ENCODE results near the gene SLC6A13.
A peak's percentile ranks its signal among the peaks of the same experiment; 100 is the strongest.
"Not testable (repeated sequence)": the region's sequence is repeated elsewhere in the genome, so short reads cannot be mapped to it uniquely, and the experiment has no call there.

SLC6A13 gene

GRCh38 chr12:264269-264668, 1.6 kb upstream of the SLC6A13 start:
- DNase-seq (ENCODE audit: low read depth in 2 of 2): no peak

- peak in 1 of 2 experiments; percentile 10 for DNase-seq (ENCODE audit: low read depth in 2 of 2)
Observed at GRCh38 chr12:263574-263973, 938 bp upstream of the SLC6A13 start.

DNA sequence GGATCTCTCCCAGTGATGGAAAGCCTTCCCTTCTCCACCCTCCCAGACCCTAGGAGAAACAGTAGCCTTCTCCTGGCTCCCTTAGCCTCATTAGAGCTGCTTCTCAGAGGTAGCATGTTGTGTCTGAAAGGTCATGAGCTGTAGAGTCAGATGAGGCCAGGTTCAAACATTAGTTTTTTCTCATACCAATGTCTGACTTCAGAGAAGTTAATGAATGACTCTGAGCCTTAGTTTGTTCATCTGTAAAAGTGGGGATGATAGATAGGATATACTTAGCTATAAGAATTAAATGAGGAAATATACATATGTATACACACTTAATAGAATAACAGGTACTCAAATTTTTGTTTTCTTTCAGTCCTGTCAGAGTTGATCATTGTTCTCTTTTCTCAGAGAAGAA, 523 bp downstream of the SLC6A13 start:
- no peak for DNase-seq (ENCODE audit: low read depth in 2 of 2)

GRCh38 chr12:257521-258321, 4.9 kb downstream of the SLC6A13 start:
- DNase-seq (ENCODE audit: low read depth in 2 of 2): no peak

- DNase-seq (ENCODE audit: low read depth in 2 of 2): no peak
Observed at GRCh38 chr12:256958-257357, 5.7 kb downstream of the SLC6A13 start.

GRCh38 chr12:256225-256624, 6.4 kb downstream of the SLC6A13 start:
- no peak for DNase-seq (ENCODE audit: low read depth in 2 of 2)

GRCh38 chr12:254912-255311, 7.7 kb downstream of the SLC6A13 start:
- no peak for DNase-seq (ENCODE audit: low read depth in 2 of 2)

GRCh38 chr12:254039-254438, 8.6 kb downstream of the SLC6A13 start:
- DNase-seq (ENCODE audit: low read depth in 2 of 2): no peak

DNA sequence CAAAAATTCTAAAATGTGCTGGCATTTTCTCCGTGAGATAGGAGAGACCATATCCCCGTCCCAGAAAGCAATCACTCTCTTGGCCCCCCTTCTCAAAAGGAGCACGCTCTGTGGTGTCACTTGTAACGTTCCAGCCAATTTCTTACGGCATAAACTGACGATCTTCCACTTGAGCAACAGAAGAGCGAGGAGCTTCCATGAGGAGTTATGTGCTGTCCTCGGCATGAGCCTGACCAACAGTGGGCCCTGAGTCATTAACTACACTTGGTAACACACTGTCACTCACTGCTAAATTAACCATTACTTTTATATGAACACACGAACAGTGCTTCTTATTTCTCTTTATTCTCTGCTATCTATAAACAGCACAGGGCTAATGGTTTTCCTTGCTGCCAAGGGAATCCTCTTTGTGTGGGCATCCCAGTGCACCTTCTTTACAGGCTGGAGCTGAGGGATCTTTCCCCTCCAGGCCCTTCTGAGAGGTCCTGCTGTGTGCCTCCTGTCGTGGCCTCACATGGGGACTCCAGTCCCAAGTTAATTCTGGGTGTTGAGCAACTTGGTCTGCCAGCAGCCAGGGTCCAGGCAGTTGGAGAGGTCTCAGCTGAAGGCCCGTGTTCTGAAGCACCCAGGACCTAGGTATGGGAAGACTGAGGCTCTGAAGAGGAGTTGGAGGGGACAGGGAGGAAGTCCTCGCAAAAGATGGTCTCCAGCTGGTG, 9.4 kb downstream of the SLC6A13 start:
- no peak for DNase-seq (ENCODE audit: low read depth in 2 of 2)

DNA sequence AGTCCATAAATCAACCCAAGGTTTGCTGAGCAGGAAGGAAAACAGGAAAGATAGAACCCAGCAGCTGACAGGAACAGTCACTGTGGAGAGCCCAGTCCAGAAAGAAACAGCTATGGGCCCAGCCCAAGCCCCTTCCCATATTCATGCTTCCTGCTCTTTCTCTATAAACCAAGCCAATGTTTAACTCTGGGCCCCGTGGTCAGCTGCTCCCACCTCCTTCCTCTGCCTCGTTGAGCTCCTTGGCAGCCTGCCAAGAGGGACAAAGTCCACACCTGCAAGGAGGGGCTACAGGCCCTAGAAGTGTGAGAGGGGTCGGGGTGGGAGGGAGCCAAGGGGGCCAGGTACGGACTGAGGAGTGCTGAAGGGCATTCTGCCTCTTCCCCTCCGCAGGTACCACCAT, 10.0 kb downstream of the SLC6A13 start:
- DNase-seq (ENCODE audit: low read depth in 2 of 2): no peak

GRCh38 chr12:247271-247670, 15.4 kb downstream of the SLC6A13 start:
- DNase-seq (ENCODE audit: low read depth in 2 of 2): no peak

DNA sequence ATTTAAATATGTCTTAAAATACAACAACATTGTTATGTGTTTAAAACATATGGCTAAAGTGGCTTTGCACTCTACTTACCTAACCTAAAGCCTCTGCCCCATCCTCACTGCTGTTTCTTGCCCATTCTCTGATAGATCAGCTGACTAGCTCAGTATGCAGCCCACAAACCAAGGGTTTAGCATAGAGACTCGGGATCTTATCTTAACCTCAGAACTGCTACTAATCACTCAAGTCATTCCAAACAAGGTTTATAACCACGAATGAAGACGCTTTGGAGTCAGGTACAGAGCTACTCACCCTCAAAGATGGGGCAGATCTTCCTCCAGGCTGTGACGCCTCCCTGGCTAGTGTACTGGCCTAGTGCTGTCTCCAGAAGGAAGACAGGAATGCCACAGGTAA, 19.3 kb downstream of the SLC6A13 start:
- no peak for DNase-seq (ENCODE audit: low read depth in 2 of 2)

- no peak for DNase-seq (ENCODE audit: low read depth in 2 of 2)
Observed at GRCh38 chr12:242496-242895, 20.1 kb downstream of the SLC6A13 start.

GRCh38 chr12:241266-241665, 21.4 kb downstream of the SLC6A13 start:
- DNase-seq (ENCODE audit: low read depth in 2 of 2): no peak

GRCh38 chr12:240566-240965, 22.1 kb downstream of the SLC6A13 start:
- no peak for DNase-seq (ENCODE audit: low read depth in 2 of 2)

DNA sequence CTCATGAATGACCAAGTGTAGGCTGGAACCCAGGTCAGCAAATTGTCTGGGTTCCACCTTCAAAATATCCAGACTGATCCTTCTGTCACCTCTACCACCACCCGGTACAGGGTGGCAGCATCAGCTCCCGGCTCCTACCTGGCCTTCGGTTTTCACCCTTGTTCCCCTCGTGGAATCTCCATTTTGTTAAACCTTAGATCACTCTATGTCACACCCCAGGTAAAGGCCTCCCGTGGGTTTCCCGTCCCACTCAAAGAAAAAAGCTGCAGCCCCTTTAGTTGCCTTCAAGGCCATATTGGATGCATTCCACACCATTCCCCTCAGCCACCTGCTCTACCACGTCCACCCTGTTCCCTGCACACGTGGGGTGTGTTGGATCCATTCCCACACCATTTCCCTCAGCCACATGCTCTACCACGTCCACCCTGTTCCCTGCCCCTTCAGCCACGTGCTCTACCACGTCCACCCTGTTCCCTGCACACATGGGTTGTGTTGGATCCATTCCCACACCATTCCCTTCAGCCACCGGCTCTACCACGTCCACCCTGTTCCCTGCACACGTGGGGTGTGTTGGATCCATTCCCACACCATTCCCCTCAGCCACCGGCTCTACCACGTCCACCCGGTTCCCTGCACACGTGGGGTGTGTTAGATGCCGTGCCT, 23.8 kb downstream of the SLC6A13 start:
- DNase-seq (ENCODE audit: low read depth in 2 of 2): no peak

- no peak for DNase-seq (ENCODE audit: low read depth in 2 of 2)
Observed at GRCh38 chr12:238116-238515, 24.5 kb downstream of the SLC6A13 start.

- no peak for DNase-seq (ENCODE audit: low read depth in 2 of 2)
Observed at GRCh38 chr12:237026-237815, 25.4 kb downstream of the SLC6A13 start.

DNA sequence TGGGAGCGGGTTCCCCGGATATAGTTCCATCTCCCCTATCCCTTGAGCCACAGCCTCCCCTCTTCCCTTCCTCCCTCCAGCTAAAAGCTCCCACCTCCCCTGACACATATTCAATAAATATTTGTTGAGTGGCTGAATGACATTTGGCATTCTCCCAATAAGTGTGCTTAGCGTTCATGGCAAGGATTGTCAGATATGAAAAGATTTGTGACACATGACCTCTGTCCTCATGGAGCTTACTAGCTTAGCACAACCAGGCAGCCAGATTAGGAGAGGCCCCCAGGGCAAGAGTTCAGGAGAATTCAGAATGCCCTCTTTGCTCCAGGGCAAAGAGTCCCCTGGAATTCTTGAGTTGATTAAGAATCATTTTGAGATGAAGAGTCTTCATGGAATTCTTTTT, 26.2 kb downstream of the SLC6A13 start:
- no peak for DNase-seq (ENCODE audit: low read depth in 2 of 2)

GRCh38 chr12:235967-236366, 26.7 kb downstream of the SLC6A13 start:
- DNase-seq (ENCODE audit: low read depth in 2 of 2): not testable (repeated sequence)

GRCh38 chr12:234891-235415, 27.7 kb downstream of the SLC6A13 start:
- no peak for DNase-seq (ENCODE audit: low read depth in 2 of 2)

- no peak for DNase-seq (ENCODE audit: low read depth in 2 of 2)
Observed at GRCh38 chr12:234019-234418, 28.6 kb downstream of the SLC6A13 start.

All from fibroblast of skin of left biceps (primary cell).